Neural cell (in vitro differentiated cells): ENCODE measurements around the gene WFDC5.

Experiments used
- EP300 ChIP-seq: fragments of 450-650 bp; conservative IDR thresholded peaks from 2 replicates; pipeline ENCODE4 v1.6.1; 2014; ENCODE audit warnings: antibody characterized with exemption, mild to moderate bottlenecking, moderate library complexity; ENCODE audit not compliant: poor library complexity, severe bottlenecking
- POLR2AphosphoS5 ChIP-seq: IDR thresholded peaks from 2 replicates; pipeline ENCODE4 v1.6.1; 2012
- RAD21 ChIP-seq: fragments of 450-650 bp; conservative IDR thresholded peaks from 2 replicates; pipeline ENCODE4 v1.6.1; 2014; ENCODE audit warnings: antibody characterized with exemption, mild to moderate bottlenecking, moderate library complexity
- TF ChIP-seq, protein P1 (sequence below): fragments of 450-650 bp; IDR thresholded peaks from 2 replicates; pipeline ENCODE4 v1.5.1; 2014; ENCODE audit warnings: antibody characterized with exemption, mild to moderate bottlenecking, moderate library complexity; ENCODE audit not compliant: poor library complexity, severe bottlenecking
- TF ChIP-seq, protein P2 (sequence below): IDR thresholded peaks from 2 replicates; pipeline ENCODE4 v1.6.1; 2012; ENCODE audit warnings: borderline replicate concordance

DNA sequence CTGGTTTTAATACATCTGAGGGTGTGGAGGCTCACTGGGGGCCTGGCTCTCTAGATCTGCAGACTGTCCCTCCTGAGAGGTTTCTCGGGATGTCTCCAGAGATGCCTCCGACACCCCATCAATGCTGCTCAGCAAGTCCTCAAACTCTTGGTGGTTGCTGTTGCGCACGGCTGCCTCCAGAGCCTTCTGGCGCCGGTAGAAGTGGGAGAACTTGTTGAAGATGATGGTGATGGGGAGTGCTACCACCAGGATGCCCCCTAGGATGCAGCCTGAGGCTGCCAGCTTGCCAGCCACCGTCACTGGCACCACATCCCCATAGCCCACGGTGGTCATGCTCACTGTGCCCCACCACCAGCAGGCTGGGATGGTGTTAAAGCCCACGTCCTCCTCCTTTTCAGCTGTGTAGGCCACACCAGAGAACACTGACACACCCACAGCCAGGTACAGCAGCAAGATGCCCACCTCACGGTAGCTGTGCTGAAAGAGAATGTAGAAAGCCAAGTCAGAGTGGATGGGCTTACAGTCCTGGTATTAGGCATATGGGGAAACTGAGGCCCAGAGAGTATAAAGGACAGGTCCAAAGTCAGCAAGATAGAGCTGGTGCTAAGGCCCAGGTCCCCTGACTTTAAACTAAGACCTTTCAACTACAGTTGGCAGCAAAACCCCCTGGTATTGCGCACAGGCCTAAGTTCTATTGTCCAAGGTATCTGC lies 20.0 kb downstream of the WFDC5 start:
- TF ChIP-seq POLR2AphosphoS5 (no peak), EP300 (no peak), RAD21 (no peak)
- TF ChIP-seq, protein P1, sequence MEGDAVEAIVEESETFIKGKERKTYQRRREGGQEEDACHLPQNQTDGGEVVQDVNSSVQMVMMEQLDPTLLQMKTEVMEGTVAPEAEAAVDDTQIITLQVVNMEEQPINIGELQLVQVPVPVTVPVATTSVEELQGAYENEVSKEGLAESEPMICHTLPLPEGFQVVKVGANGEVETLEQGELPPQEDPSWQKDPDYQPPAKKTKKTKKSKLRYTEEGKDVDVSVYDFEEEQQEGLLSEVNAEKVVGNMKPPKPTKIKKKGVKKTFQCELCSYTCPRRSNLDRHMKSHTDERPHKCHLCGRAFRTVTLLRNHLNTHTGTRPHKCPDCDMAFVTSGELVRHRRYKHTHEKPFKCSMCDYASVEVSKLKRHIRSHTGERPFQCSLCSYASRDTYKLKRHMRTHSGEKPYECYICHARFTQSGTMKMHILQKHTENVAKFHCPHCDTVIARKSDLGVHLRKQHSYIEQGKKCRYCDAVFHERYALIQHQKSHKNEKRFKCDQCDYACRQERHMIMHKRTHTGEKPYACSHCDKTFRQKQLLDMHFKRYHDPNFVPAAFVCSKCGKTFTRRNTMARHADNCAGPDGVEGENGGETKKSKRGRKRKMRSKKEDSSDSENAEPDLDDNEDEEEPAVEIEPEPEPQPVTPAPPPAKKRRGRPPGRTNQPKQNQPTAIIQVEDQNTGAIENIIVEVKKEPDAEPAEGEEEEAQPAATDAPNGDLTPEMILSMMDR: no peak
- TF ChIP-seq, protein P2, sequence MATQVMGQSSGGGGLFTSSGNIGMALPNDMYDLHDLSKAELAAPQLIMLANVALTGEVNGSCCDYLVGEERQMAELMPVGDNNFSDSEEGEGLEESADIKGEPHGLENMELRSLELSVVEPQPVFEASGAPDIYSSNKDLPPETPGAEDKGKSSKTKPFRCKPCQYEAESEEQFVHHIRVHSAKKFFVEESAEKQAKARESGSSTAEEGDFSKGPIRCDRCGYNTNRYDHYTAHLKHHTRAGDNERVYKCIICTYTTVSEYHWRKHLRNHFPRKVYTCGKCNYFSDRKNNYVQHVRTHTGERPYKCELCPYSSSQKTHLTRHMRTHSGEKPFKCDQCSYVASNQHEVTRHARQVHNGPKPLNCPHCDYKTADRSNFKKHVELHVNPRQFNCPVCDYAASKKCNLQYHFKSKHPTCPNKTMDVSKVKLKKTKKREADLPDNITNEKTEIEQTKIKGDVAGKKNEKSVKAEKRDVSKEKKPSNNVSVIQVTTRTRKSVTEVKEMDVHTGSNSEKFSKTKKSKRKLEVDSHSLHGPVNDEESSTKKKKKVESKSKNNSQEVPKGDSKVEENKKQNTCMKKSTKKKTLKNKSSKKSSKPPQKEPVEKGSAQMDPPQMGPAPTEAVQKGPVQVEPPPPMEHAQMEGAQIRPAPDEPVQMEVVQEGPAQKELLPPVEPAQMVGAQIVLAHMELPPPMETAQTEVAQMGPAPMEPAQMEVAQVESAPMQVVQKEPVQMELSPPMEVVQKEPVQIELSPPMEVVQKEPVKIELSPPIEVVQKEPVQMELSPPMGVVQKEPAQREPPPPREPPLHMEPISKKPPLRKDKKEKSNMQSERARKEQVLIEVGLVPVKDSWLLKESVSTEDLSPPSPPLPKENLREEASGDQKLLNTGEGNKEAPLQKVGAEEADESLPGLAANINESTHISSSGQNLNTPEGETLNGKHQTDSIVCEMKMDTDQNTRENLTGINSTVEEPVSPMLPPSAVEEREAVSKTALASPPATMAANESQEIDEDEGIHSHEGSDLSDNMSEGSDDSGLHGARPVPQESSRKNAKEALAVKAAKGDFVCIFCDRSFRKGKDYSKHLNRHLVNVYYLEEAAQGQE: no peak
